PFSK-1 (cell line): Measurements from ENCODE around the gene RLIM.

Source experiments
- FOXP2 ChIP-seq: optimal IDR thresholded peaks from 2 replicates; pipeline ENCODE3; 2011; ENCODE audit warnings: borderline replicate concordance, control low read depth, inconsistent platforms; ENCODE audit not compliant: insufficient read depth; ENCODE audit errors: extremely low read length, extremely low read depth
- POLR2AphosphoS5 ChIP-seq: IDR thresholded peaks from 2 replicates; pipeline ENCODE4 v1.6.1; 2012; ENCODE audit warnings: low read depth, mild to moderate bottlenecking, control low read depth, low read length, moderate library complexity
- SIN3A ChIP-seq: IDR thresholded peaks from 2 replicates; pipeline ENCODE4 v1.6.1; 2012; ENCODE audit warnings: mild to moderate bottlenecking, low read length, moderate library complexity, borderline replicate concordance; ENCODE audit not compliant: insufficient read depth
- TAF1 ChIP-seq: IDR thresholded peaks from 2 replicates; pipeline ENCODE4 v1.6.1; 2012; ENCODE audit warnings: low read length, control low read depth, borderline replicate concordance; ENCODE audit not compliant: insufficient read depth
- TF ChIP-seq, protein P1 (sequence below), 2 experiments: IDR thresholded peaks; 2 replicates each; pipeline versions ENCODE4 v1.6.1 to v1.8.0; 2011 to 2012; ENCODE audit warnings: low read depth in 2 of 2, low read length in 2 of 2, control low read depth in 1 of 2, inconsistent platforms in 1 of 2, mild to moderate bottlenecking in 1 of 2, moderate library complexity in 1 of 2; ENCODE audit not compliant: insufficient read depth in 1 of 2

RLIM gene

DNA sequence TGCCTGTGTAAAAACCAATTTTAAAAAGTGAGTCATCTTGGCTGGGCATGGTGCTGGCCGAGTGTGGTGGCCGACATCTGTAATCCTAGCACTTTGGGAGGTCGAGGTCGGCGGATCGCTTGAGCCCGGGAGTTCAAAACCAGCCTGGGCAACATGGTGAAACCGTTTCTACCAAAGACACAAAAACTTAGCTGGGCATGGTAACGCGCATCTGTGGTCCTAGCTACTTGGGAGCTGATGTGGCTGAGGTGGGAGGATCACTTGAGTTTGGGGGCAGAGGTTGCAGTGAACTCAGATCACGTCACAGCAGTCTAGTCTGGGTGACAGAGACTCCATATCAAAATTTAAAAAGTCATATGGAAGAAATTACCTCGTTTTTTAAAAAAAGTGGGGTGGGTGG is 7.6 kb downstream of the RLIM start:
- TF ChIP-seq, protein P1, sequence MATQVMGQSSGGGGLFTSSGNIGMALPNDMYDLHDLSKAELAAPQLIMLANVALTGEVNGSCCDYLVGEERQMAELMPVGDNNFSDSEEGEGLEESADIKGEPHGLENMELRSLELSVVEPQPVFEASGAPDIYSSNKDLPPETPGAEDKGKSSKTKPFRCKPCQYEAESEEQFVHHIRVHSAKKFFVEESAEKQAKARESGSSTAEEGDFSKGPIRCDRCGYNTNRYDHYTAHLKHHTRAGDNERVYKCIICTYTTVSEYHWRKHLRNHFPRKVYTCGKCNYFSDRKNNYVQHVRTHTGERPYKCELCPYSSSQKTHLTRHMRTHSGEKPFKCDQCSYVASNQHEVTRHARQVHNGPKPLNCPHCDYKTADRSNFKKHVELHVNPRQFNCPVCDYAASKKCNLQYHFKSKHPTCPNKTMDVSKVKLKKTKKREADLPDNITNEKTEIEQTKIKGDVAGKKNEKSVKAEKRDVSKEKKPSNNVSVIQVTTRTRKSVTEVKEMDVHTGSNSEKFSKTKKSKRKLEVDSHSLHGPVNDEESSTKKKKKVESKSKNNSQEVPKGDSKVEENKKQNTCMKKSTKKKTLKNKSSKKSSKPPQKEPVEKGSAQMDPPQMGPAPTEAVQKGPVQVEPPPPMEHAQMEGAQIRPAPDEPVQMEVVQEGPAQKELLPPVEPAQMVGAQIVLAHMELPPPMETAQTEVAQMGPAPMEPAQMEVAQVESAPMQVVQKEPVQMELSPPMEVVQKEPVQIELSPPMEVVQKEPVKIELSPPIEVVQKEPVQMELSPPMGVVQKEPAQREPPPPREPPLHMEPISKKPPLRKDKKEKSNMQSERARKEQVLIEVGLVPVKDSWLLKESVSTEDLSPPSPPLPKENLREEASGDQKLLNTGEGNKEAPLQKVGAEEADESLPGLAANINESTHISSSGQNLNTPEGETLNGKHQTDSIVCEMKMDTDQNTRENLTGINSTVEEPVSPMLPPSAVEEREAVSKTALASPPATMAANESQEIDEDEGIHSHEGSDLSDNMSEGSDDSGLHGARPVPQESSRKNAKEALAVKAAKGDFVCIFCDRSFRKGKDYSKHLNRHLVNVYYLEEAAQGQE (IDR thresholded peaks at IDR 0.05; ENCODE audit: insufficient read depth in 1 of 2, low read depth in 2 of 2, low read length in 2 of 2) = no peak
- TF ChIP-seq FOXP2 = no peak
- TF ChIP-seq TAF1 = no peak
- TF ChIP-seq SIN3A = no peak
- no peak for TF ChIP-seq POLR2AphosphoS5

DNA sequence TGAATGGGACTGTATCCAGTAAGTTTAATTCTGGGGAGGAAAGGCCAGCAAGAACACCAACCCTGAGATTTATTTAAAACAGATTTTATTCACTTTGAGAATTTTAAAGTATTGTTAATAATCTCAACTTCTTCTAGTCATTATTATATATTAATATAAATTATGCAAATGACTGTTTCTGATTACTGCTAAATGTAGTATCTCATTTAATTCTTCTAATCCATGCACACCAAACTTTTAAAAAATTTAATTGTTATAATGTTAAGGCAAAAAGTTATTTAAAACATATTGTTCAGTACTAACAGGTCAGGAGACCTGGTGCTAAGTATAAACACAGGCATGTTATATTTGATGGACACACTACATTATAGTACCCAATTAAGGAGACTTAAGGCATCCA is 8.1 kb downstream of the RLIM start:
- TF ChIP-seq, protein P1 (IDR thresholded peaks at IDR 0.05; ENCODE audit: insufficient read depth in 1 of 2, low read depth in 2 of 2, low read length in 2 of 2) = no peak
- TF ChIP-seq POLR2AphosphoS5 (no peak), TAF1 (no peak), FOXP2 (no peak), SIN3A (no peak)

DNA sequence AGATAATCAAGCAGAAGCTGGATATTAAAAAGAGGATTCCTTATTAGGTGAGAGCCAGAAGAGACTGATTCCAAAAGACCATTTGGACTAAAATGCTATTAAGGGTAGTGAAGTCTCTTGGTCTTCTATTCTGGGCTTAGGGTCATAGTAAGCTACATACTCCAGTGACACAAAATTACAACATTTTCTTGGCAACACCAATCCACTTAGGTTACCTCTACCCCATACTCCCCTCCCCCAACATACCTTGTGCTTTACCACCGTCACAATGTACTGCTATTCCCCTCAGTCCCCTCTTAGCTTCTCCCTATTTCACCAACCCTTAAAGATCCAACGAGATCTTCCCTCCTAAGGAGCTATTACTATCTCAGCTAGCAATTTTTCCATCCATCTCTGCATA is 11.4 kb downstream of the RLIM start:
- TF ChIP-seq SIN3A = no peak

DNA sequence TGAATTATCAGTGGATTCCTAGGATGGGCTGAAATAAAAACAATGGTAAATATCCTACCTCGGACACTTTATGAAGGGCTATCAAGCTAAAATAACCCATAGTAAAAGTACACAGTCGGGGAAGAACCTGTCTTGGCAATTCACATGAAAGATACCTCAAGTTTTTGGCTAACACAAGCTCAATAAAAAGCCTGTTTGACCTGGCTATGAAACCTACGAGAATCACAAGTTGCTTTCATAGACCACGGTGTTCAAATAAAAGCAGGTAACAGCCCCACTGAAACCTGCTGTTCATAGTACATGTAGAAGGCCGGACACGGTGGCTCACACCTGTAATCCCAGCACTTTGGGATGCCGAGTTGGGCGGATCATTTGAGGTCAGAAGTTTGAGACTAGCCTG is 12.3 kb downstream of the RLIM start:
- TF ChIP-seq POLR2AphosphoS5 = no peak
- TF ChIP-seq, protein P1 (IDR thresholded peaks at IDR 0.05; ENCODE audit: insufficient read depth in 1 of 2, low read depth in 2 of 2, low read length in 2 of 2) = no peak
- TF ChIP-seq SIN3A = no peak
- no peak for TF ChIP-seq TAF1
- TF ChIP-seq FOXP2 = no peak

DNA sequence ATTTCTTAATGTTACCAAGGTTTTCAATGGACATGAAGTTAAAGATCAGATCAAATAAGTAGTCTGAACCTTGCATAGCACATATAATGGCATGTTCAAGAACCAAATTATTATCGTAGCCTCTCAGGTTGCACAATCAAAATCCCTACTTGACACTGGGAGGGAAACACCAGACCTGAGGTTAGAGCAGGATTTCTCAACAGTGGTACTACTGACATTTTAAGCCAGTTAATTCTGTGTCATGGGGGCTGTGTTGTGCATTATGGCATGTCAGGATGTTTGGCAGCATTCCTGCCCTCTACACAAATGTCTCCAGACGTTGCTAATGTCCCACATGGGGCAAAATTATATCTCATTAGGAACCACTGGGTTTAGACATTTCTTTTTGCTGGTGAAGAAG is 20.8 kb downstream of the RLIM start:
- TF ChIP-seq SIN3A (no peak), TAF1 (no peak), FOXP2 (no peak), POLR2AphosphoS5 (no peak)
- TF ChIP-seq, protein P1 (IDR thresholded peaks at IDR 0.05; ENCODE audit: insufficient read depth in 1 of 2, low read depth in 2 of 2, low read length in 2 of 2) = no peak

DNA sequence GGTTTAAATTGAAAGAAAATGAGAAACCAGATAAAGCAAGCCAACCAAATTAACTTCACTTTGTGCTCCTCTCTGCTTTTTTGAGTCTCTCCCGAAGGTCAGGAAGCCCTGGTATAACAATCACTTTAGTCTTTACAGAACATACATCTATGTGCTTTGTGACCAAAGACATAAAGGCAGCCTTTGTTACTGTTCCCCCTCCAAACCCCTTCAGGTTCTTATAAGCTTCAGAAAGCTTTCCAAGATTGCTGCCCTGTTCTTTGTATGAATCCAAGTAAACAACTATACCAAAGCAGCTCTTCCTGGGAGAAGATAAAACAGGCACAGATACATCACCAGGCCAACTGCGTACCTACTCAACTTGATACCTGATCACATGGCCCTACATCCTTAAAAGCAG is 28.7 kb downstream of the RLIM start:
- no peak for TF ChIP-seq SIN3A
- no peak for TF ChIP-seq POLR2AphosphoS5
